Prostate gland (tissue), 2 donors: ENCODE measurements around the gene DNAJB9.

Source experiments
- CTCF ChIP-seq, 4 experiments: fragments of 200-600 bp in 2 of 4; fragments of 450-650 bp in 2 of 4; sonication (generic) in 2 of 4; IDR thresholded peaks; 1 replicate in 3 of 4; 2 replicates in 1 of 4; pipeline ENCODE4 v1.5.1; 2016 to 2019; ENCODE audit warnings: antibody characterized with exemption in 4 of 4, mild to moderate bottlenecking in 2 of 4, moderate library complexity in 2 of 4
- POLR2A ChIP-seq: fragments of 450-650 bp; IDR thresholded peaks from one replicate; pipeline ENCODE4 v1.6.1; 2016; ENCODE audit warnings: antibody characterized with exemption, mild to moderate bottlenecking

GRCh38 chr7:108581655-108582491 is 12.2 kb downstream of the DNAJB9 start:
- TF ChIP-seq CTCF (IDR thresholded peaks at IDR 0.05) (no peak), POLR2A (no peak)
